IPS DF 4.7 (cell line): Measurements from ENCODE around the gene MYO18B.

Experiments
- DNase-seq: peaks from one replicate; pipeline ENCODE4 v3.0.0-alpha.2; 2013; ENCODE audit warnings: low spot score; ENCODE audit errors: extremely low read depth

MYO18B gene

GRCh38 chr22:25748140-25748539 lies 6.2 kb downstream of the MYO18B start:
- no peak for DNase-seq

- no peak for DNase-seq
These were observed 6.7 kb downstream of the MYO18B start for GRCh38 chr22:25748704-25749103.

- no peak for DNase-seq
These were observed 7.6 kb downstream of the MYO18B start for GRCh38 chr22:25749420-25750169.

GRCh38 chr22:25750569-25751173 lies 8.7 kb downstream of the MYO18B start:
- no peak for DNase-seq

DNA sequence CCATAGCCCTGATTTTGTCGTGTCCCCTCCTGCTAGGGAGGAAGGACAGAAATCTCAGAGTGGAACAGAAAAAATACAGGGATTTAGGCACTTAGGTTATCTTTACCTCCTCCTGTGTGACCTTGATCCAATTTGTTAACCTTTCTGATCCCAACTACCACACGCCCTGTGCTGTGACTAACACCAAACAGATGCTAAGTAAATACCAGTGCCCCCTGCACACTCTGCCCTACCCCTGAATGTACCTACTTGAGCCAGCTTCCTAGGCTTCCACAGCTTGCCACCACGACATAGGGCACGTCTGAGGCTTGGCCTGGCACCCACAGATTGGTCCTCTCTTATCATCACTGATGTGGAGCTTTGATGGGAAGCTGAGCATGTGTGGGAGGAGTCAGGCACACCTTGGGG lies 9.2 kb downstream of the MYO18B start:
- DNase-seq: no peak

- no peak for DNase-seq
These were observed 10.7 kb downstream of the MYO18B start for GRCh38 chr22:25752615-25753214.

DNA sequence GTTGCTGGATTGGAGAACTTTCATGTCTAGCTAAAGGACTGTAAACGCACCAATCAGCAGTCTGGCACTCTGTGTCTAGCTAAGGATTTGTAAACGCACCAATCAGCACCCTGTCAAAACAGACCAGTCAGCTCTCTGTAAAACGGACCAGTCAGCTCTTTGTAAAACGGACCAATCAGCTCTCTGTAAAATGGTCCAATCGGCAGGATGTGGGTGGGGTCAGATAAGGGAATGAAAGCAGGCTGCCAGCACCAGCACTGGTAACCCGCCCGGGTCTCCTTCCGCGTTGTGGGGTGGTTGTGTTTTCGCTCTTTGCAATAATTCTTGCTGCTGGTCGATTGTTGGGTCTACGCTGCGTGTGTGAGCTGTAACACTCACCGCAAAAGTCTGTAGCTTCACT lies 11.3 kb downstream of the MYO18B start:
- DNase-seq: no peak

DNA sequence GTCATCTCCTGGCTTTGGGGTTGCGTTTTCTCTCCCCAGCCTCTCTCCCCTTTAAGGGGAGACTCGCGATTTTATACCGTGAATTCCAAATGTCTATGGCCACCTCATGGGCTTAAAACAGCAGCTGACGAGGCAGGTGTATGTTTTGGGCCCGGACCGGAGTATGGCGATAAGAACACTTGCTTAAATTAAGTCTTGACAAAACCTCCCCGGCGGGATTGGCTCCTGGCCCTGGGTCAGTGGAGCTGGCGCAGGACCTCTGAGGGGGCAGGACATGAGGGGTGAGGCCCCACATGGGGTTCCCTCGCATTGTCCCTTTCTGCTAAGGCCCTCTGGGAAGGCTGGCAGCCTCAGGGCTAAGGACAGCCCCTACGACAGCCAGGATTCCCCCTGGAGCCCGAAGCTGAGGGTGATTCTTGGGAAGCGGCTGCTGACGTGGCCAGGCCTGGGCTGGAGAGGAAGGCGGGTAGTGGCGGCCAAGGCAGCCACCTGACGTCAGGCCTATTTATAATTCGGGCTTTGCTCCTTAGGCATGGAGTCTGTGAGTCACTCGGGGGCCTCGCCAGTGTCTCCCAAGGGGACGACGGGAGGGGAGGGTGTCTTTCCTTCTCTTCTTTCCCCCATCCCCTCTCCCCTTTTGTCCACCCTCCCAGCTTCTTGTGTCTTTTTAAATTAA lies 12.7 kb downstream of the MYO18B start:
- no peak for DNase-seq

GRCh38 chr22:25757686-25758085 lies 15.7 kb downstream of the MYO18B start:
- DNase-seq: no peak

DNA sequence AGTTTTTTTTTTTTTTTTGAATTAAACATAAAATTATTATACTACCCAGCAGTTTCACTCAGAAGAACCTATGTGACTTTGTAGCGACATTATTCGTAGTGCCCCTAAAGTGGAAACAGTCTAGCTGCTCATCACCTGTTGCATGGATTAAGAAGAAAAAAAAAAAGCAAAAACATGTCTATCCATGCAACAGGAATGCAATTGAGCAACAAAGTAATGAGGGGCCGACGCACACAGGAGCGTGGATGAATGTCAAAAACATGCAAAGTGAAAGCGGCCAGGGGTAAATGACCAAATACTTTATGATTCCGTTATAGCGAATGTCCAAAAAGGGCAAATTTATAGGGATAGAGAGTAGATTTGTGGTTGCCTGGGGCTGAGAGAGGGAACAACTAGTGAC lies 16.3 kb downstream of the MYO18B start:
- no peak for DNase-seq

DNA sequence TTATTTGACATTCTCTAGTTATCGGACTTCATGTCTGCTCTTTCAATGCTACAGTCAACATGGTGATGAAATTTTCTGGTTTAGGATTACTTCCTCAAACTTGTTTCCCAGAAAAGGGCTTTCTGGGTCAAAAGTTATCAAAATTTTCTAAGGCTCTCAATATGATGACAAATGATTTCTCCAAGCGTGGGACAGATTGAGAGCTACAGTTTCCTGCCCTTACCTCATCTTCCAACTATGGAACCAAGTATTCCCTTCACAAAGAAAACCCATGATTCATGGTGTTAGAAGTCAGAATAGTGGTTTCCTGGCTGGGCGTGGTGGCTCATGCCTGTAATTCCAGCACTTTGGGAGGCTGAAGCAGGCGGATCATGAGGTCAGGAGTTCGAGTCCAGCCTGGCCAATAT lies 17.8 kb downstream of the MYO18B start:
- no peak for DNase-seq

GRCh38 chr22:25760294-25760693 lies 18.3 kb downstream of the MYO18B start:
- DNase-seq: no peak

GRCh38 chr22:25760848-25761595 lies 19.0 kb downstream of the MYO18B start:
- DNase-seq: no peak

GRCh38 chr22:25762147-25762546 lies 20.2 kb downstream of the MYO18B start:
- DNase-seq: no peak

GRCh38 chr22:25763239-25763777 lies 21.3 kb downstream of the MYO18B start:
- no peak for DNase-seq

- peak; percentile 28 for DNase-seq
These were observed 22.5 kb downstream of the MYO18B start for GRCh38 chr22:25764270-25765015.

DNA sequence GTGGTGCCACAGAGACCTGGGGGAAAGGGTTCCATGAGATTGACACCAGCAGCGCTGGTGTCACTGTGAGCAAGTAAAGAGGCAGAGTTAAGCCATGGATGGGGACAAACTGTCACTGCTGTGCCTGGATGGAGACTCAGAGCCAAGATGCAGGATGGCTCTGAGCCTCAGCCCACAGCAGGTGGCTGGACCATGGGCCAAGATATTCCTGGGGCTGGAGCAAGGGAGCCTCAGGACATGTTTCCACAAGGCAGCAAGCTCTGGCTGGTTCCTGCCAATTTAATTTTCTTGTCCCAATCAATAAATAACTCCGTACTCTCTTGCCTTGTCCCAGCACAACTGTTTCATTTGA lies 23.0 kb downstream of the MYO18B start:
- DNase-seq: no peak

GRCh38 chr22:25765801-25766200 lies 23.8 kb downstream of the MYO18B start:
- no peak for DNase-seq

DNA sequence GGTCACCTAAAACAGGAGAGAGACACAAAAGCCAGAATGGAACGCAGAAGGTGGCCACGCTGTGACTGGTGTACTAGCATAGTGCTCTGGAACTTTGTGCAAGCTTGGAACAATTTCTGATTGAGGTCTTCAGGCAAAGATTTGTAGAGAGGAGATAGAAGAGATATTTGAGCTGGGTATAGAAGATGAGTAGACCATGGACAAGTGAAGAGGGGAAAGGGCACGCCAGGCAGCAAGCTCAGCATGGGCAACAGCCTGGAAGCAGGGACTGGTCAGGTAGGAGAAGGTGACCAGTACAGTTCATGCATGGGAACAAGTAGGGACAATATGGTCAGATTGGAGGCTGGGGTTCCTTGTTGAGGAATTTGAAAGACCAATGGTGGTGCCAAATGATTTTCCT lies 24.4 kb downstream of the MYO18B start:
- DNase-seq: no peak

GRCh38 chr22:25770333-25770732 lies 28.3 kb downstream of the MYO18B start:
- DNase-seq: no peak

DNA sequence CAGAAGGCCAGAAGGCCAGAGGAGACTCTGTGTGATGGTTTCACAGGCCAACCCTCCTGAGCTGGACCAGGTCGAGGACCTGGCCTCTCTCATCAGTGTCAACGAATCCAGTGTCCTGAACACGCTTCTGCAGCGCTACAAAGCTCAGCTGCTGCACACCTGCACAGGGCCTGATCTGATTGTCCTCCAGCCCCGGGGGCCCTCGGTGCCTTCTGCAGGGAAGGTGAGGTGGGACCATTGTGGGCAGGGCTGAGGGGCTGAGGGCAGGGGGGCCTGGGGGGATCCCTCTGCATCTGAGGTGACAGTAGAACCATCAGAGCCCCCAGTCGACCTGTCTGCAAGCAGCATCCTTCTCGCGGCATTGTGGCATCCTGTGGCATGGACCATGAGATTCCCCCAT lies 30.3 kb downstream of the MYO18B start:
- no peak for DNase-seq
